Left lung (tissue), 10 donors: ENCODE data around the gene COL21A1. TPM values are rescaled to one million over a fixed set of nuclear protein-coding genes. Genes with fewer than 3 reads are reported as not detected.

Source experiments
- ATAC-seq: fragments of 200-7000 bp; cut with Tn5 transposase; one replicate; pipeline ENCODE4 v1.9.1; 2020; ENCODE audit warnings: moderate library complexity
- DNase-seq, 4 donors: peaks; one replicate each; pipeline ENCODE4 v3.0.0-alpha.2; 2013 to 2020
- H3K27ac ChIP-seq, 2 donors: fragments of 200-600 bp; sonication (generic) in 1 of 2; one replicate each; pipeline versions ENCODE4 v1.5.0 to v1.8.0; 2020 to 2021
- H3K27me3 ChIP-seq, 2 donors: fragments of 200-600 bp; sonication (generic) in 1 of 2; one replicate each; pipeline versions ENCODE4 v1.5.0 to v1.8.0; 2020 to 2021
- H3K36me3 ChIP-seq, 2 donors: fragments of 200-600 bp; sonication (generic) in 1 of 2; one replicate each; pipeline versions ENCODE4 v1.5.0 to v1.8.0; 2020 to 2021
- H3K4me1 ChIP-seq, 2 donors: fragments of 200-600 bp; one replicate each; pipeline ENCODE4 v1.8.0; 2021
- H3K4me3 ChIP-seq, 2 donors: fragments of 200-600 bp; sonication (generic) in 1 of 2; one replicate each; pipeline versions ENCODE4 v1.5.0 to v1.8.0; 2020 to 2021; ENCODE audit warnings: mild to moderate bottlenecking in 1 of 2
- H3K9me3 ChIP-seq, 2 donors: fragments of 200-600 bp; sonication (generic) in 1 of 2; one replicate each; pipeline versions ENCODE4 v1.5.0 to v1.8.0; 2020 to 2021
- CTCF ChIP-seq, 2 donors: fragments of 200-600 bp; sonication (generic) in 1 of 2; IDR thresholded peaks; one replicate each; pipeline versions ENCODE4 v1.5.0 to v1.8.0; 2021; ENCODE audit warnings: antibody characterized with exemption in 2 of 2
- intact Hi-C, 2 donors: fragments of 100-400 bp; cut with DNase I; formaldehyde crosslinking; loops; one replicate each; pipeline versions ENCODE4 v1.11.2 to v1.14.2; 2022
- polyA plus RNA-seq, 6 donors: library from polyadenylated mRNA; unstranded; fragments of 120-200 nt; gene quantifications; one replicate each; pipeline ENCODE4 v1.2.1, GENCODE V29; 2013; ENCODE audit not compliant: insufficient read length in 6 of 6
- total RNA-seq, 2 donors: library from RNA; stranded (reverse); fragmentation: NEBNext Ultra II Directional; extraction: Animal tissue kit (Norgen Biotek cat#: 25700); gene quantifications; one replicate each; pipeline ENCODE4 v1.2.1, GENCODE V29; 2021
- donor health status: DM: no; HTN: yes; CAD: no.
- donor health status: DM: no; HTN: no; CAD: no.

COL21A1 gene
- total and polyA plus RNA-seq, 8 donors = 6.6 to 190 (median 151) TPM

- H3K9me3 ChIP-seq = no peaks in the 10 kb centered on the region
Measured at GRCh38 chr6:56106231-56106630, 141.1 kb downstream of the COL21A1 start.

GRCh38 chr6:56104591-56104990 lies 142.8 kb downstream of the COL21A1 start:
- no peak overlapping the region for H3K27ac ChIP-seq
- H3K27me3 ChIP-seq = no peaks in the 10 kb centered on the region
- no peak for DNase-seq
- no peaks in the 10 kb centered on the region for H3K36me3 ChIP-seq
- intact Hi-C loops = no loop called here
- H3K9me3 ChIP-seq = no peaks in the 10 kb centered on the region
- ATAC-seq = no peak
- H3K4me1 ChIP-seq = peaks cover 0 to 15% of the 10 kb centered on the region in 2 donors
- TF ChIP-seq CTCF (IDR thresholded peaks at IDR 0.05) = no peak
- no peak overlapping the region for H3K4me3 ChIP-seq

More at GRCh38 chr6:56106231-56106630, 141.1 kb downstream of the COL21A1 start:
- intact Hi-C loops = no loop called here
- ATAC-seq (no peak), DNase-seq (no peak)
- no peaks in the 10 kb centered on the region for H3K27me3 ChIP-seq
- no peak overlapping the region for H3K27ac ChIP-seq
- peaks cover 0 to 11% of the 10 kb centered on the region in 2 donors for H3K4me1 ChIP-seq
- no peak overlapping the region for H3K4me3 ChIP-seq
- TF ChIP-seq CTCF (IDR thresholded peaks at IDR 0.05) = no peak
- H3K36me3 ChIP-seq = no peaks in the 10 kb centered on the region

- Histone ChIP-seq H3K4me3 (no peak overlapping the region), H3K36me3 (no peaks in the 10 kb centered on the region), H3K9me3 (no peaks in the 10 kb centered on the region), H3K4me1 (peaks cover 0 to 15% of the 10 kb centered on the region in 2 donors), H3K27me3 (no peaks in the 10 kb centered on the region), H3K27ac (no peak overlapping the region)
- intact Hi-C loops = no loop called here
- TF ChIP-seq CTCF (IDR thresholded peaks at IDR 0.05) = no peak
- DNase-seq = no peak
- no peak for ATAC-seq
Measured at GRCh38 chr6:56102216-56102615, 145.2 kb downstream of the COL21A1 start.

GRCh38 chr6:56101141-56101553 lies 146.2 kb downstream of the COL21A1 start:
- peaks cover 0 to 15% of the 10 kb centered on the region in 2 donors for H3K4me1 ChIP-seq
- no peak overlapping the region for H3K4me3 ChIP-seq
- TF ChIP-seq CTCF (IDR thresholded peaks at IDR 0.05) = no peak
- no peaks in the 10 kb centered on the region for H3K9me3 ChIP-seq
- peak; percentile 89 for ATAC-seq
- DNase-seq = peak in 1 of 4 donors; percentile 41
- H3K27ac ChIP-seq = peak overlapping the region; percentile 3 to 42
- no peaks in the 10 kb centered on the region for H3K27me3 ChIP-seq
- H3K36me3 ChIP-seq = no peaks in the 10 kb centered on the region
- intact Hi-C loops = no loop called here

- Histone ChIP-seq H3K9me3 (no peaks in the 10 kb centered on the region), H3K27me3 (no peaks in the 10 kb centered on the region), H3K27ac (no peak overlapping the region), H3K4me1 (peaks cover 0 to 12% of the 10 kb centered on the region in 2 donors), H3K36me3 (no peaks in the 10 kb centered on the region), H3K4me3 (no peak overlapping the region)
- DNase-seq (peak in 2 of 4 donors; percentile 19 to 28), ATAC-seq (no peak)
- TF ChIP-seq CTCF (IDR thresholded peaks at IDR 0.05) = no peak
- intact Hi-C loops = no loop called here
Measured at GRCh38 chr6:56096946-56097621, 150.3 kb downstream of the COL21A1 start.
